ENCODE results near the gene GPX2. TPM values are rescaled to one million over a fixed set of nuclear protein-coding genes. Genes with fewer than 3 reads are reported as not detected.

The GPX2 gene
- total RNA-seq, 1 experiment from 2014 or later: not detected

- no TSS peak for BruUV-seq (replicated peaks)
- POLR2A ChIA-PET: interaction anchor here (1.0 kb wide), 1 partner anchor 26 kb away, joined by 3 read pairs; no protein-coding TSS in a partner anchor
Observed at GRCh38 chr14:64960762-64961276, 18.3 kb upstream of the GPX2 start.

DNA sequence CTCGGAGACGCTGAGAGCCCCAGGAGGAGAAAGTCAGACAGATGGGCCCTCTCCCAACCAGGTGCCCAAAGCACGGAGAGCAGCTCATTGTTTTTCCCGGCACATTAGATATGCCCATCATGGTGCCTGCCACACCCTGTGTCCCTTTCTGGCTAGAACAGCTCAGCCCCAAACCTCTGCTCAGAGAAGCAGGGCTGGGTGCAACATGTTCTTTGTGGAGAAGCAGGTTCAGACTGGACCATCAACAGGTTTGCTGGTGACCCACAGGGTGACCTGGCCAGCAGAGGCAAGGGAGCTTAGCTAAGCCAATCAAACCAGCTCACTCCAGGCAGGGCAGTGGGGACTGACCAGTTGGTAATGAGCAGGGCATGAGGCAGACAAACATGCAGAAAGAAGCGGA lies 16.2 kb upstream of the GPX2 start:
- BruUV-seq (replicated peaks): no TSS peak
- intact Hi-C loops (cut with micrococcal nuclease): no loop called here
- Mint-ChIP-seq H3K36me3 (ENCODE audit: insufficient read depth, unreplicated experiment) (no peaks in the 10 kb centered on the region), H3K27me3 (ENCODE audit: insufficient read depth, unreplicated experiment) (no peaks in the 10 kb centered on the region), H3K4me3 (ENCODE audit: unreplicated experiment) (no peak overlapping the region), H3K4me1 (ENCODE audit: insufficient read depth, unreplicated experiment) (no peaks in the 10 kb centered on the region), H3K9me3 (ENCODE audit: unreplicated experiment) (no peaks in the 10 kb centered on the region), H3K27ac (ENCODE audit: low read depth, unreplicated experiment) (no peak overlapping the region)
- TF ChIP-seq, protein P1, sequence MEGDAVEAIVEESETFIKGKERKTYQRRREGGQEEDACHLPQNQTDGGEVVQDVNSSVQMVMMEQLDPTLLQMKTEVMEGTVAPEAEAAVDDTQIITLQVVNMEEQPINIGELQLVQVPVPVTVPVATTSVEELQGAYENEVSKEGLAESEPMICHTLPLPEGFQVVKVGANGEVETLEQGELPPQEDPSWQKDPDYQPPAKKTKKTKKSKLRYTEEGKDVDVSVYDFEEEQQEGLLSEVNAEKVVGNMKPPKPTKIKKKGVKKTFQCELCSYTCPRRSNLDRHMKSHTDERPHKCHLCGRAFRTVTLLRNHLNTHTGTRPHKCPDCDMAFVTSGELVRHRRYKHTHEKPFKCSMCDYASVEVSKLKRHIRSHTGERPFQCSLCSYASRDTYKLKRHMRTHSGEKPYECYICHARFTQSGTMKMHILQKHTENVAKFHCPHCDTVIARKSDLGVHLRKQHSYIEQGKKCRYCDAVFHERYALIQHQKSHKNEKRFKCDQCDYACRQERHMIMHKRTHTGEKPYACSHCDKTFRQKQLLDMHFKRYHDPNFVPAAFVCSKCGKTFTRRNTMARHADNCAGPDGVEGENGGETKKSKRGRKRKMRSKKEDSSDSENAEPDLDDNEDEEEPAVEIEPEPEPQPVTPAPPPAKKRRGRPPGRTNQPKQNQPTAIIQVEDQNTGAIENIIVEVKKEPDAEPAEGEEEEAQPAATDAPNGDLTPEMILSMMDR (IDR thresholded peaks at IDR 0.05; ENCODE audit: unreplicated experiment): no peak
- POLR2A ChIA-PET: no interaction called here
- CTCF ChIA-PET: interaction anchor here (0.5 to 1.8 kb wide), 5 partner anchors 10 to 389 kb away, joined by 3 to 7 read pairs (median 3); no protein-coding TSS in a partner anchor
- DNase-seq (ENCODE audit: unreplicated experiment): no peak

More at GRCh38 chr14:64960762-64961276, 18.3 kb upstream of the GPX2 start:
- no peak for DNase-seq (ENCODE audit: unreplicated experiment)
- Mint-ChIP-seq H3K4me1 (ENCODE audit: insufficient read depth, unreplicated experiment) (no peaks in the 10 kb centered on the region), H3K27me3 (ENCODE audit: insufficient read depth, unreplicated experiment) (no peaks in the 10 kb centered on the region), H3K36me3 (ENCODE audit: insufficient read depth, unreplicated experiment) (no peaks in the 10 kb centered on the region), H3K4me3 (ENCODE audit: unreplicated experiment) (no peak overlapping the region), H3K27ac (ENCODE audit: low read depth, unreplicated experiment) (no peak overlapping the region), H3K9me3 (ENCODE audit: unreplicated experiment) (no peaks in the 10 kb centered on the region)
- TF ChIP-seq, protein P1 (IDR thresholded peaks at IDR 0.05; ENCODE audit: unreplicated experiment): no peak
- CTCF ChIA-PET: interaction anchor here (0.7 kb wide), 2 partner anchors 22 to 95 kb away, joined by 3 read pairs; no protein-coding TSS in a partner anchor
- intact Hi-C loops (cut with micrococcal nuclease): no loop called here

GRCh38 chr14:64958201-64958600 lies 15.7 kb upstream of the GPX2 start:
- no peaks in the 10 kb centered on the region for H3K36me3 Mint-ChIP-seq (ENCODE audit: insufficient read depth, unreplicated experiment)
- TF ChIP-seq, protein P1 (IDR thresholded peaks at IDR 0.05; ENCODE audit: unreplicated experiment): no peak
- no peaks in the 10 kb centered on the region for H3K4me1 Mint-ChIP-seq (ENCODE audit: insufficient read depth, unreplicated experiment)
- no peaks in the 10 kb centered on the region for H3K9me3 Mint-ChIP-seq (ENCODE audit: unreplicated experiment)
- no peak overlapping the region for H3K4me3 Mint-ChIP-seq (ENCODE audit: unreplicated experiment)
- ChIA-PET CTCF (interaction anchor here (0.5 to 1.8 kb wide), 5 partner anchors 13 to 73 kb away, joined by 3 to 7 read pairs (median 3); no protein-coding TSS in a partner anchor), POLR2A (no interaction called here)
- no peaks in the 10 kb centered on the region for H3K27me3 Mint-ChIP-seq (ENCODE audit: insufficient read depth, unreplicated experiment)
- intact Hi-C loops (cut with micrococcal nuclease): no loop called here
- H3K27ac Mint-ChIP-seq (ENCODE audit: low read depth, unreplicated experiment): no peak overlapping the region
- no TSS peak for BruUV-seq (replicated peaks)
- no peak for DNase-seq (ENCODE audit: unreplicated experiment)

- TF ChIP-seq, protein P1 (IDR thresholded peaks at IDR 0.05; ENCODE audit: unreplicated experiment): no peak
- no peaks in the 10 kb centered on the region for H3K4me1 Mint-ChIP-seq (ENCODE audit: insufficient read depth, unreplicated experiment)
- intact Hi-C loops (cut with micrococcal nuclease): no loop called here
- H3K4me3 Mint-ChIP-seq (ENCODE audit: unreplicated experiment): no peak overlapping the region
- ChIA-PET POLR2A (interaction anchor here (0.6 to 1.6 kb wide), 7 partner anchors 14 to 1576 kb away, joined by 3 to 4 read pairs (median 4); partner anchors contain the start of genes FNTB and ZBTB1), CTCF (interaction anchor here (0.6 to 1.5 kb wide), 4 partner anchors 14 to 1184 kb away, joined by 3 to 7 read pairs (median 4); partner anchors contain the start of gene GPX2)
- no peak for DNase-seq (ENCODE audit: unreplicated experiment)
- H3K36me3 Mint-ChIP-seq (ENCODE audit: insufficient read depth, unreplicated experiment): peaks cover under 1% of the 10 kb centered on the region
- H3K27me3 Mint-ChIP-seq (ENCODE audit: insufficient read depth, unreplicated experiment): no peaks in the 10 kb centered on the region
- BruUV-seq (replicated peaks): no TSS peak
- H3K9me3 Mint-ChIP-seq (ENCODE audit: unreplicated experiment): no peaks in the 10 kb centered on the region
- H3K27ac Mint-ChIP-seq (ENCODE audit: low read depth, unreplicated experiment): peak overlapping the region; percentile 19
Observed at GRCh38 chr14:64956697-64957406, 14.3 kb upstream of the GPX2 start.
